HG02981 (cell line): ENCODE results near the gene PPFIA2.
A peak's percentile ranks its signal among the peaks of the same experiment; 100 is the strongest.

Experiments
- ATAC-seq: cut with Tn5 transposase; IDR thresholded peaks from one replicate; pipeline ENCODE4 v1.9.1; 2021; ENCODE audit warnings: mild to moderate bottlenecking, moderate library complexity; ENCODE audit not compliant: unreplicated experiment

PPFIA2 gene

DNA sequence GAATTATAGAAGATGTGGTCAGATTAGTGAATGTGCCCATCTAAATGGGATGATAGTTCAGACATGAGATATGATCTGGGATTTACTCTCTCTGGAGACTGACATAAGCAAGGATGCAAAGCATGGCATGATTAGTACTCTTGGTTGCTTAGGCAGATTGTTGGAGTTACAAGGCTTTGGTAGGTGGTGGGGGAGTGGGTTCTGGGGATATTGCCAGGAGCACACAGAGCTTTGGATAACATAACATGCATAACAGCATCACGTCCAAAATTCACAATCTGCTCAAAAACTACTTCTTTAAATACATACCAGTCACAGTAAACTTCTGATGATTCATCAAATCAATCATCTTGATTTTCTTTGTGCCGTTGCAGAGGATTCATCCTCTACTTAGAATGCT, 393.9 kb downstream of the PPFIA2 start:
- ATAC-seq = no peak

DNA sequence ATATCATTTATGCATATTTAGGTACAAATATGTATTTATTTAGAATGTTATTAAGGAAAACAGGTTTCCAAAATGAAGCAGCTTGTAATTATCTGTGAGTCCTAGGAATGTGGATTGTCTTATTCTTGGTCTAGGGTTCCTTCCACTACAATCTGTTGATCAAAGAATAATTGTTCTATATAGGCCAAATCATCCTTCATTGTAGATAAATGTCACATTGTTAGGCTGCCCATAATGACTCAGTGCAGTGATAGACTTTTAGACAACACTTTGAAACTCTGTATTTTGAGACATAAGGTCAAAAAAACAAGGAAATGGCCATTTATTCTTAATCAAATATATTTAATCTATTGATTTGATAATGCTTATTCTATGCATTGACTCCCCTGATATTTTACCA, 398.2 kb downstream of the PPFIA2 start:
- no peak for ATAC-seq

DNA sequence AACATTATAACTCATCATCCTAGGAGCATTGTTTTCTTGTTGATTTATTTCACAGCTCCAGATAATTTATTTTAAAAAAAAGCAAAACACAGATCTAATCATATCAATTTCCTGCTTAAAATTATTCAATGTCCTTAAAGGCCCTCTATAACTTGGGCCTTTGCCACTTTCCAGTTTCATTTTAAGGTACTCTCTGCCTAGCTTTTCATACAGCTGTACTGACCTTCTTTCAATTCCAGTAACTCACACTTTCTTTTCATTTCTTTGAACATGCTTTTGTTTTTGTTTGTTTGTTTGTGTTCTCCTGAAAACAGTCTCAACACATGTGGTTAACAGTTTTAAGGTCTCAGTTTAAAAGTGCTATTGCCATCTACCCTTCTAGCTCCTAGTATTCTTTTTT, 399.4 kb downstream of the PPFIA2 start:
- no peak for ATAC-seq

DNA sequence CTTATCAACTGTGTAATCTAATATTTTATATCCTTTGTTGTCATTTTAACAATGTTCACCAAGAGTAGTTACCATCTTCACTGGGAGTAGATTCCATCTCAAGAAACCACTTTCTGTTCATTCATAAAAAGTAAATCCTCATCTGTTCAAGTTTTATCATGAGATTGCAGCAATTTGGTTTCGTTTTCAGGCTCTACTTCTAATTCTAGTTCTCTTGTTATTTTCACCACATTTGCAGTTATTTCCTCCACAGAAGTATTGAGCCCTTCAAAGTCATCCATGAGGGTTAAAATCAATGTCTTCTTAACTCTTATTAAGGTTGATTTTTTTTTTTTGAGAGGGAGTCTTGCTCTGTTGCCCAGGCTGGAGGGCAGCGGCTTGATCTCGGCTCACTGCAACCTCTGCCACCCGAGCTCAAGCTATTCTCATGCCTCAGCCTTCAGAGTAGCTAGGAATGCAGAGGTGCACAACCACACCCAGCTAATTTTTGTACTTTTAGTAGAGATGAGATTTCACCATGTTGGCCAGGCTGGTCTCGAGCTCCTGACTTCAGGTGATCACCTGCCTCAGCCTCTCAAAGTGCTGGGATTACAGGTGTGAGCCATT, 404.7 kb downstream of the PPFIA2 start:
- no peak for ATAC-seq

DNA sequence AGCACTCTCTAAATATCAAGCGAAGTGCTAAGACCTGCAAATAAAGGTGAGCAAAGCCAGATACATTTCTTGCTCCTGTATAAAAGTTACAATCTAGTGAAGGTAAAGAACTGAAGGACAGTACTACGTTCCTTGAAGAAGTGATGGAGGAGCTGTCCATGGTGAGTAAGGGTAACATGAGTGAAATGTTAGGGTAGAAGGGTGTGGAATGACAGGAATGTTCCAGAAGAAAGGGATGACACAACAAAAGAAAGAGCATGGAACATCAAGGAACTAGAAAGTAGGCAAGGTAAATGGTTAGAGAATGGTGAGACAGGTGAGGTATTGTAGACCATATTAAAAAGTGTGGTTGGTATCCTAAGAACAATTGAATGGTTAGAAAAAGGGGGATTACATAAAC, 408.8 kb downstream of the PPFIA2 start:
- no peak for ATAC-seq

DNA sequence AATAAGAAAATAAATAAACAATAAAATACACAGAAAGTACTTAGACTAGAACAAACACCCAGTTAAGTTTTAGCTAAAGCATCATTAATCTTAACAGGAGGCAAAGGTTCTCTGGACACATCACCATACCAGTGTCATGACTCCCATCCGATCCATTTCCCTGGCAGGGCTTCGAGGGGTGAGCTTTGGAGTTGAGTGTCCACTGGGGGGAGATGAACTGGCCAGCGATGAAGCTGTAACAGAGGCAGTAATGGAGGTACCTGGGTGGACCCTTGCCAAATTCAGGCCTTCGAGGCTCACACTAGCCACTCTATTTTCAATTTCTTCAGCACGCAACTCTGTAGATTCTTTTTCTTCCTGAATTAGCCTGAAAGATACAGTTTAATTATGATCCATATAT, 411.7 kb downstream of the PPFIA2 start:
- ATAC-seq = no peak

DNA sequence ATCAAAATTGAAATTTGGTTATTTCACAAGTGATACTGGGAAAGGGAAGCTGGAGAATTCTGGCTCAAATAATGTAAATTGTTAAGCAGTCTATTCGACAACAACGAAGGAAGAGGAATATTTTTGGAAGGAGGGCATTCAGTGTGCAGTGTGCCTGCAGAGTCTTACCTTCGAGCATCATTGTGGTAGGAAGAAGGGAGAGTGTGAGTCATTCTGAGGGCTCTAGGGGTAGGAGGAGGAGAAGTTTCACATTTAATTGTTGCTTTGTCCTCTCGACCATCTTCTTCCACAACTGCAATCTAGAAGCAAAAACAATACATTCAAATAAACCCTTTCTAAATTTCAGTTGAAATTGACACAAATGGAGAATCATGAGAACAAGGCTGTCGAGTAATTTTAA, 418.2 kb downstream of the PPFIA2 start:
- ATAC-seq = no peak

DNA sequence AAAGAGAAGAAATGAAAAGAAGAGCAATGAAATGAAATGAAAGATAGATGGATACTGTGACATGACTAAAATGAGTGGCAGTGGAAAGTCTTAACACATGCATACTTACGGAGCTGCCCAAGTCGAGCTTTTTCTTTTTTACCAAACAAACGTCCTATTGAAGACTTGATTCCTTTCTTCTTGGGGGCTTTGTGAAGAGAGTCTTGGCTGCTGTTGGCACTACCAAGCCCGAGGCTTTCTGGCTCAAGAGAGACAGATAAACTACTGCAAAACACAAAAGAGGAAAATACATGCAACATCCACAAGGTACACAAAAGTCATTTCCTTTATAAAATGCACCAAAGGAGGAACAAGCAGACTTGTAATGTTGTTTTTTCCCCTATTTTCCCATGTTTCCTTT, 420.1 kb downstream of the PPFIA2 start:
- ATAC-seq = no peak

DNA sequence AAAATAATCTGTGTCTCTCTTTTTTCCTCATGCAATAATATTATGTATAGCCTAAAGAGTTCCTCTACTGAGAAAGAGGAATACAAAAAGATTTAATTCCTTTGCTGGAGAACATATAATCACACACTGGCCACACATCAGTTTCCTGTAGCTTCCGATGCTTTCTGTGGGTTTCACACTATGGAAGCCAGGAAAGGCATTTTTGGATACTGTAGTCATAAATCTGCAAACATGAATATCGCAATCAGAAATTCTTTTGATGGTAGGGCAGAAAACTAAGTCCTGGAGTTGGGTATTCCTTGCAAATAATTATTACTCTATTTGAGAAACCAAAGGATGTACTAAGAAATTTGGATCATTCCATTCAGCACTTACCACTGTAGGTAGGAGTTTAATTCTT, 421.3 kb downstream of the PPFIA2 start:
- ATAC-seq = no peak

DNA sequence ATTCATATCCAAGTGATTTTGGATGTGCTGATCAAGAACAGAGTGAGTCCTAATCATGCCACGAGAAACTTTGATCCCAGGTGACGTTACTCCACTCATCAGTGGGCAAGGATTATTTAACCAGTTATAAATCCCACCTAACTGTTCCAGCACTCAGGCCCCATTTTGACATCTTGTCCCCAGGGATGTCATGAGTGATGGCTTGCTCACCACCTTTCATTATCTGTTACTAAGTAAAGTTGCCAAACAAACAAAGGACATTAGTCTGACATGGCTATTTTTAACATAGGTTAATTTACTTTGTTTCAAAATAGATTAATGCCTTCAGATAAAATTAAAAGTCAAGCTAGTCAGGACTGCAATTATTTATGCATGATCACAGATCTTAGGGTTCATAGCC, 425.3 kb downstream of the PPFIA2 start:
- ATAC-seq = no peak

DNA sequence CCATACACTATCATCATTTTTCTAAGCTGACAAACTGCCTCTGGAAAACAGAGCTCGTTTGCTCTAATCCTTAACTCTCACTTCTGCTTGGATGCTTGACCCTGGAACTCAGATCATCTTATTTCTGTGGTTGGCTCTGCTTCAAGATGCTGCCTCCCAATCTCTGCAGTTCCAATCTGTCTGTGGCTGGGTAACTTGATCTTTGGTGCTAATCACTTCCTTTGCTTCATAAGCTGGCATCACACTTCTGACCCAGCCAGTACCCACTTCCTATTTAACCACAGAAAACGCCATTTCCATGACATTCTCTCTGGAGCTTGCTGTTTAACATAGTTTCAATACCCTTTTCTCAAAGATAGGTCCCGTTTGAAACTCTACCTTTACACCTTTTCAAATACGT, 427.1 kb downstream of the PPFIA2 start:
- no peak for ATAC-seq

DNA sequence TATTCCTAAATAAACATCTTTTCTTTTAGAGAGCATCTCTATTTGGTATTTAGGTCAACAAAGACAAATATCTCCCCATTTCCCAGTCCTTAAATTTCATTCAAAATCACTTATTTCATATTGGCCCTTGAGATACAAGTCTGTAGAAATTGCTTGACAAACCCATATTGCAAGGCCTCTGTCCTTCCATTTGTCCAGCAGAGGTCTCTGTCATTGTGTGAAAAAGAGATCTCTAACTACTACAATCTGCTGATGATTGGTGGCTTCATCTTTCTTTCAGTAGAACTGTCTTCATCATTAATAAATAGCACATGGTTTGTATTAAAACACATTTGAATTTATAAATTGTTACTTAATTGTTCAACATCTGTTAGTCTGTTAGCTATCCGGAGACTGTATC, 428.7 kb downstream of the PPFIA2 start:
- no peak for ATAC-seq

DNA sequence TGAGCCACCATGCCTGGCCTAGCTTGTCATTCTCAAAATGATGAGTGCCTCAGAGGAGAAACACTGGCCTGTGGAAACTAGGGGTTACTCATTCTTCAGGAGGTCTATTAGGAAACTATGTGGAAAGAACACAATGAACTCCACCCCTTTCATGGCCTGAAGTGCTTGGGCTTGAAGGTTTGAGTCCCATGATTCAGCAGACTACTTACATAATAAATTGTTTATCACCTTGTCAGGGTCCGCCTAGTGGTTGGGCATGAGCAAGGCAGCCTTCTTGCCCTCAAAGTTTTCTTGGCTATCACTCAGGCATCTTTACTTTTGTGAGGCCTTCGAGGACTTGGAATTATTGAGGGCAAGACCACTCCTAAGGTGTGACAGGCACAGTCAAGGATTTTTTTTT, 430.1 kb downstream of the PPFIA2 start:
- peak; percentile 91 for ATAC-seq

DNA sequence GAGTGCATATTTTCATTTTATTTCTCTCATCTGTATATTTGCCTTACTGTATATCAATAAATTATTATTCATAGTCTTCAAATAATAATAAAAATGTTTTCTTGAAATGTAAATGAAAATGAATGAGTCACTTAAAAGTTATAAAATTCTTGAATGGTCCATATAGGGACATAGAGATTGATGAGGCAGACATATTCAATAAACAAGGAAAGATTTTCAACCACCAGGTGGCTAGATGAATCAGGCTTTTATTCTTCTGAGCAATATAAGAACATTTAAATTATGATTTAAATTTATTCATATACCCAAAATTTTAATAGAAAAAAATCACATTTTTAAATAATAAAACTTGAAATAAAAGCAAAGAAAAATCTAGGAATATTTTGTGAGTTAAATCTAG, 431.7 kb downstream of the PPFIA2 start:
- ATAC-seq = no peak

DNA sequence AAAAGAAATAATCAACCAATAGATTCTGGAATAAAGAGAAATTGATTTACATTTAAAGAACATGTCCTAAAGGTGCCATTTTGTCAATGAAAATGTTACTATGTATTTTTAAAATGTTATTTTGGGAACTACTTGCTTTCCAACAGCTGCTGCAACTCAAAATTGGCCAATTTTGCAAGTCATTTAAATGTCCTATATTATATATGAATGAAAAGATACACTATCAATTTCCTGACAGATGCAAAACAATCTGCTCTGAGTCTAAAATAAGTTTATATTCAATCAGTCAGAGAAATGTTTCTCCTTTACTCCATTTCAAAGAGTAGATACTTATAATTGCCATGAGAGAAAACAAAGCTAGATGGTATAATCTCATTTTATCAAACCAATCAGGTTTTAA, 434.1 kb downstream of the PPFIA2 start:
- no peak for ATAC-seq

DNA sequence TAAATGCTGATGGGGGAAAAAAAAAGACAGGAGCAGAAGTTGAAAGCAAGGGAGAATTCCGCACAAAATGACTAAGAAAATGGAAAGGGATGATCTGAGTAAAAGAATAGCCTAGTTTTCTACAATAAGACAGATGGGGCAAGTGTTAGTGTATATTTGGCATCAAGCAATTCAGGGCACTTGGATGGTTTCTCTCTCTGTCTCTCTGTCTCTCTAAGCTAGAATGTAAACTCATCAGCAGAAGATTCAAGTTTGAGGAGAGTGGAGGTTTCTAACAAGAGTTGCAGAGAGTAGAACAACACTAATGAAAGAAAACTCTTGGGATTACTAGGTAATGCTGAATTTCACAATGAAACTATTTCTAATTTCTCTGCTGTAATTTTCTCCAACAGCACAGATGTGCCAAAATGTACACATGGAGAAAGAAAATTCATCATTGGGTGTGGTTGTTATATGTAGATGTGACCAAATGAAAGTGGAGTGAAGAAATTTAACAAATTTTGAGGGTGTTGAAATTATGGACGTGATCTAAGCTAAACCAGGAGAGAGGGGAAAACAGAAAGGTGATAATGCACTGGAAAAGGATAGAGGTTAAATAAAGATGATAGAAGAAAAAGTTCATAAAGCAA, 444.1 kb downstream of the PPFIA2 start:
- ATAC-seq = no peak

DNA sequence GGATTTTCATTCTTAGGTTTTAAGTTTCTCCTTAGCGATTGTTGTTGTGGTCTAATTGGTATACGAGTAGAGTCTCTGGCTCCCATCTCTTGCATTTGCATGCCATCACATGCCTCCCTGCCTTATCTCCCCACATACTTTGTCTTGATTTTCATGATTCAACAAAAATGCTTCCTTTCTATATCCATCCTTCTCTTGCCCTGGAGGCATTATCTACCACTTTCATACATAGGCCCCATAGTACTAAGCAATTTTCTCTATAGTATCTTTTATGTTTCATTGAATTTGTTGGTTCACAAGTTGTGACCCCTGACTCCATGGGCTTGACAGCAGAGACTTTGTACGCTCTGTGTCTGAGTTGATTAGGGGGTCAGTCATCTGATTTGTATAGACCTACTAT, 455.2 kb downstream of the PPFIA2 start:
- ATAC-seq = no peak

DNA sequence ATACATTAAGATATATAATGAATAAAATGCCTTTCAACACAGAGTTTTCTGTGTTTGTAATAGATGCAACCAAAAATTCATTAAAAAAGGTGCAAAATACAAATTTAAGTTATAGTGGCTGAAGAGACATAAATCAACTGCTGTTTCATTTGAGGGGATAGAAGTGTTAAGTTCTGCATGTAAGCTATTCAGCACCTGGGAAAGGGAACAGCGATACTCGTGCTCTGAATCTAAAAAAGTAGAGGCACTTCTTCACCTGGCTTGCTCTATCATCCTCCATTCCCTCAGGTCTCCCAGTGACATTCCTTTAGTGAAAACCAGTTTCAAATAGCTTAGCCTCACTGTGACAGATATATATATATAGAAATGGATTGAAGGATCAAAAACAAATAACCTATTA, 458.7 kb downstream of the PPFIA2 start:
- no peak for ATAC-seq

DNA sequence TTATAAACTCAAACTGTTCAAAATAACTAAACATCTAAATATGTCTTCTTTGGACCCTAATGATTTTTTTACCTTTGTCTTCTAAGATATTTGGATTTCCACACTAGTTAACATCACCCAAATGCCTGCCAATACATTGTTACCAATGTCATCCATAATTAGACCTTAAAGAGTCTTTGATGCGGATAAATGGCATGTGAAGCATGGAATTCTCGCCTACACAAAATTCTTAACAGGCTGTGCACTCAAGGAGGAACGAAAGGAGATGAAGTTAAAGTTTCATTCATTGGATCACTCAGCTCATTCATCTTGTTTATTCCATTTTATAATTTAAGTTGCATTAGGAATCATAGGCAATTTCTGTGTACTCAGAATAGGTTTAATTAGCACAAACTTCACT, 461.5 kb downstream of the PPFIA2 start:
- no peak for ATAC-seq

DNA sequence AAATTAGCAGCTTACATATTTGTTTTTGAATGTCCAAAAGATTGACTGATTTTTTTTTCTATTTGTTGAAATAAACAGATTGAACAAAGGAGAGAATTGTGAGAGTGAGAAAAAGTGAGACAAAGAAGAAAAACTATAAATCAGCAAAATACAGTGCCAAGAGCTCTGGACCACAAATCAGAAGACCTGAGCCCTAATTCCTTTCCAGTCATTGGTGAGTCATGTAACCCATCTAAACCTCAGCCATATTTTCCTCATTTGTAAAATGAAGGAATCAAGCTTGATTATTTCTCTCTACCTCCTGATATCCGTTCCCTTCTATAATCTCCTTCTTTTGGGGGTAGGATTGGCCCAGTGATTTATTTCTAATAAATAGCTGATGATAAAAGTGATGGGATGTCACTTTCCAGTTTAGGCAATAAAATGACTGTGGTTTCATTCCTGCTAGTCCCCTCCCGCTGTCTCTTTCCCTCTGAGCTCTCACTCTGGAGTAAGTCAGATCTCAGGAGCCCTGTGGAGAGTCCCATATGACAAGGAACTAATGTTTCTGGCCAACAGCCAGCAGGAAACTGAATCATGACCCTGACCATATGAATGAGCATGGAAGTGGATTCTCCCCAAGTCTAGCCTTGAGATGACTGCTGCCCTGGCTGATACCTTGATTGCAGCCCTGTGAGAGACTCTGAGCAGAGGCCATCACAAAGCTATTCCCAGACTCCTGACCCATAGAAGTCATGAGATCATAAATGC, 462.4 kb downstream of the PPFIA2 start:
- ATAC-seq = no peak

DNA sequence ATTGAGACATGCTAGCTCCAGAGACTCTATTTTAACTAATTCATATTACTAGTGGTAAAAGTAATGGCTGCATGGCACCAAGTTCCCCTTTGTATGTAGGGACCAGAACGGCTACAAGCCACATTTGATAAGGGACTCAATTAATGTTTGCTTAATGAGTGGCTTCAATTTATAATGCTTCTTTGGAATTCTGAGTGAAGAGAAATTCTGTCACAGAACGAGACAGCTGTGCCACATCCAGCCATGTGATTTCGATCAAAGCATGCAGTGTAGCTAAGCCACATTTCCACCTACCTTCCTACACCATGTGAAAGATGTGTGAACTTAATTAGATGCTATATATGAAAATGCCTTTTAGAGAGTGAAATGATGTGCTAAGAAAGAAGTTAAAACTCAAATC, 463.9 kb downstream of the PPFIA2 start:
- no peak for ATAC-seq
